Activated CD4-positive, alpha-beta memory T cell treated with anti-CD3 and anti-CD28 coated beads for 36 hours (primary cell): ENCODE measurements around the gene PIK3R5. TPM values are rescaled to one million over a fixed set of nuclear protein-coding genes. Genes with fewer than 3 reads are reported as not detected.

Experiments used
- CTCF ChIA-PET: fragments of 350-600 bp; sonication (Branson Sonifier 250); formaldehyde crosslinking; loops from one replicate; lab custom pipeline; 2021; ENCODE audit warnings: antibody characterized with exemption, inconsistent platforms; lab: Charles Lee
- POLR2A ChIA-PET: fragments of 350-600 bp; sonication (Branson Sonifier 250); formaldehyde crosslinking; loops from one replicate; lab custom pipeline; 2021; ENCODE audit warnings: antibody characterized with exemption; lab: Charles Lee
- DNase-seq: peaks from one replicate; pipeline ENCODE4 v3.0.0-alpha.2; 2020
- H3K27ac Mint-ChIP-seq: one replicate; pipeline ENCODE4 v1.8.0; 2021; ENCODE audit warnings: mixed read lengths
- H3K27me3 Mint-ChIP-seq: one replicate; pipeline ENCODE4 v1.8.0; 2021; ENCODE audit warnings: mixed read lengths
- H3K36me3 Mint-ChIP-seq: one replicate; pipeline ENCODE4 v1.8.0; 2021; ENCODE audit warnings: mixed read lengths
- H3K4me1 Mint-ChIP-seq: one replicate; pipeline ENCODE4 v1.8.0; 2021; ENCODE audit warnings: low read depth, mixed read lengths
- H3K4me3 Mint-ChIP-seq: one replicate; pipeline ENCODE4 v1.8.0; 2021; ENCODE audit warnings: mild to moderate bottlenecking, mixed read lengths
- H3K9me3 Mint-ChIP-seq: one replicate; pipeline ENCODE4 v1.8.0; 2021; ENCODE audit warnings: mixed read lengths
- intact Hi-C: fragments of 100-400 bp; cut with micrococcal nuclease; formaldehyde crosslinking; loops from one replicate; pipeline ENCODE4 v1.15.1; 2023
- total RNA-seq, 2 experiments: library from RNA; stranded (reverse); gene quantifications; one replicate each; pipeline ENCODE4 v1.2.3, GENCODE V29; 2021

PIK3R5 gene
- total RNA-seq, 2 experiments from 2014 or later, result 20.7 to 22.4 TPM

DNA sequence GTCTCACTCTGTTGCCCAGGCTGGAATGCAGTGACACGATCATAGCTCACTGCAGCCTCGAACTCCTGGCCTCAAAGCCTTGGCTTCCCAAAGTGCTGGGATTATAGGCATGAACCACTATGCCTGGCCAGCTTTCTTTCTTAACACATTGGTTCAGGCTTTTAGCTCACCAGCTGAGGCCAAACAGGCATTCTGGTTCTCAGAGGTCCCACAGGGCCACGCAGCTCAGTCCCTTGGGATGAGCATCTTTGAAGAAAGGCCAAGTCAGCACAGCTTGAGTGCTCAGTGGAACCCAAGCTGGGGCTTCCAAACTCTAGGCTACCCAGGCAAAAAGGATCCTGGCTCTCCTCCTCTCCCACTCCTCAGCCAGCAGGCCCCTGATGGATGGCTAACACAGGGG is 2.5 kb downstream of the PIK3R5 start:
- H3K4me1 Mint-ChIP-seq, result peaks cover 67% of the 10 kb centered on the region
- intact Hi-C loops, result no loop called here
- H3K4me3 Mint-ChIP-seq, result no peak overlapping the region
- H3K27ac Mint-ChIP-seq, result peak overlapping the region; percentile 85
- H3K27me3 Mint-ChIP-seq, result no peaks in the 10 kb centered on the region
- peaks cover 14% of the 10 kb centered on the region for H3K36me3 Mint-ChIP-seq
- POLR2A ChIA-PET, result interaction anchor here (1.0 to 1.6 kb wide), 3 partner anchors 10 to 41 kb away, joined by 3 to 8 read pairs (median 3); no protein-coding TSS in a partner anchor
- CTCF ChIA-PET, result interaction anchor here (1.0 to 3.2 kb wide), 8 partner anchors 9 to 177 kb away, joined by 3 to 12 read pairs (median 4); no protein-coding TSS in a partner anchor
- no peak for DNase-seq
- peaks cover 11% of the 10 kb centered on the region for H3K9me3 Mint-ChIP-seq

DNA sequence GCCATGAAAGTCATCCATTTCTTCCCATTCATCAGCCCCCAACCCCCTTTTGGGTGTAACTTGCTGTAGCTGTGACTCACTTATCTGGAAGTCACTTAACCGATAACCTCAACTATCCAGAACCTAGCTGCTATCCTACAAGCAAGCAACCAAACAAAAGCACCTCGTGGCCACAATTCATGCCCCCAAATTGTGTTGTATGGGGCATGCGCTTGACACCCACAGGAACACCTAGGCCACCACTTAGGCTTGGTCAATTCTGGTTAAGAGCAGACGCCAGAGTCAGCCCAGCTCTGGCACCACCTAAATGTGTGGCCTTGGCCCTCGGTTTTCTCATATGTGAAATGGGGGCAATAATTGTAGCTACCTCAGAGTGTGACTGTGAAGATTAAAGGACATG is 3.7 kb downstream of the PIK3R5 start:
- intact Hi-C loops, result no loop called here
- no peak for DNase-seq
- ChIA-PET CTCF (interaction anchor here (1.6 to 3.2 kb wide), 4 partner anchors 36 to 176 kb away, joined by 4 to 12 read pairs (median 5); no protein-coding TSS in a partner anchor), POLR2A (interaction anchor here (0.6 to 1.6 kb wide), 2 partner anchors 13 to 22 kb away, joined by 4 to 8 read pairs; no protein-coding TSS in a partner anchor)
- no peak overlapping the region for H3K27ac Mint-ChIP-seq
- H3K9me3 Mint-ChIP-seq, result peaks cover 2% of the 10 kb centered on the region
- no peak overlapping the region for H3K4me3 Mint-ChIP-seq
- no peaks in the 10 kb centered on the region for H3K27me3 Mint-ChIP-seq
- peaks cover 17% of the 10 kb centered on the region for H3K36me3 Mint-ChIP-seq
- peaks cover 72% of the 10 kb centered on the region for H3K4me1 Mint-ChIP-seq

DNA sequence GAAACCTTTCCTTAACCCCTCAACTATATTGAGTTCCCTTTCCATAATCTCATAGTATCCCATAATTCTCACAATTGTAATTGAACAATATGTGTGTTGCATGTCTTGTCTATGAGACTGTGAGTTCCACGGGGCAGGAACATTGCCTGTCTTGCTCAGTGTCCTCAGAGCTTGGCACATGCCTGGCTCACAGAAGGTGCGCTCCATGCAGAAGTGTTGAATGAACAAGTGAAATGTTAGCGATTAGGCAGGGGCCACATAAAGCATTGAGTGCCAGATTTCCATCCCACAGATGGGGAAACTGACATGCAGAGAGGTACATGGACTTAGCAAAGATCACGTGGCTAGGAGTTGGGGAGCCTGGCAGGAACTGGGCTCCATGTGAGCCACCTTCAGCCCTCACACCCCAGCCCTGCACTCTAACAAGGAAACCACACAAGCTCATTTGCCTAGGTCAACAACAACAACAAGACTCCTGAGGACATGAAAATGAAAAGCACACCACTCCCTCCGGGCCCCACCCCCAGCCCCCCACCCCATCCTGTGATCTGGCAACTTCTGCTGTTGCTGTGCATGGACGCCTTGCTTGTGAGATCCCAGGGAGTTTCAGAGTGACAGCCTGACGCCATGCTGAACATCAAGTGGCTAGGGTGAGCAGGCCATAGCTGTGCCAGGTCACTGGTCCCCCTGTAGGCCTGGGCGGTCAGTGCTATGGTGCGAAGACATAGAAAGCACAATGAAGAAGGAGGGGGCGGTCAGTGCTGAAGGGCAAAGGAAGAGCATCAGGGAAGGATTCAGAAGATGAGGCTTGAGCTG is 5.0 kb downstream of the PIK3R5 start:
- Mint-ChIP-seq H3K27me3 (no peaks in the 10 kb centered on the region), H3K4me1 (peaks cover 85% of the 10 kb centered on the region), H3K36me3 (peaks cover 17% of the 10 kb centered on the region), H3K9me3 (no peaks in the 10 kb centered on the region), H3K27ac (no peak overlapping the region), H3K4me3 (no peak overlapping the region)
- ChIA-PET CTCF (interaction anchor here (1.1 to 3.2 kb wide), 3 partner anchors 21 to 38 kb away, joined by 3 to 12 read pairs (median 4); no protein-coding TSS in a partner anchor), POLR2A (no interaction called here)
- intact Hi-C loops, result no loop called here
- DNase-seq, result no peak

DNA sequence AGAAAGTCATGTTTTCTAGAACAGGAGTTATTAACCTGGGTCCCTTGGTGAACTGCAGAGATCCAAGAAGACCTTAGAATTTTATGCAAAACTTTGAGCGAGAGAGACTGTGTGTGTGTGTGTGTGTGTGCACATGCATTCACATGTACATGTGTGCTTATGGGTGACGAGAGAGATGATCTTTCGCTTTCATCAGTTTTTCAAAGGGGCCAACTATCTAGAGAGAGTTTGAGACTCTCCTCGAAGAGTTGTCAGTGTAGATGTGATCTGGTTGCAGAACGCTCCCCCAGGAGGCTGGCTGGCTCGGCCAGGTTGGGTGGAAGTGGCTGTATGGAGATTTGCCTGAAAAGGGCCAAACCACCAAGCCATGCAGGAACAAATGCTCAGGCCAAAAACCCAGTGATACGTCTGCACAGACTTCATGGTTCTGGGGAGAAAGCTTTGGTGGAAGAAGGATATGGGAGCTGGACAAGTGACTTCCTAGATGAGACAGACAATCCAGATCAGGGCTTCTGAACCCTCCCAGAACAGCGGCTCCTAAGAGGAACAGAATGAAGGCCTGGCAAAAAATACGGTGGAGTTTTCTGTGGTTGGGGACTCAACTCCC is 6.1 kb downstream of the PIK3R5 start:
- Mint-ChIP-seq H3K27ac (peak overlapping the region; percentile 52), H3K36me3 (peaks cover 19% of the 10 kb centered on the region), H3K27me3 (no peaks in the 10 kb centered on the region), H3K9me3 (no peaks in the 10 kb centered on the region), H3K4me3 (no peak overlapping the region), H3K4me1 (peaks cover 91% of the 10 kb centered on the region)
- ChIA-PET CTCF (interaction anchor here (1.1 kb wide), 1 partner anchor 38 kb away, joined by 3 read pairs; no protein-coding TSS in a partner anchor), POLR2A (no interaction called here)
- no peak for DNase-seq
- intact Hi-C loops, result loop anchor here (5.0 kb wide), 3 partner anchors 37 to 522 kb away; partner anchors contain the start of gene NDEL1

DNA sequence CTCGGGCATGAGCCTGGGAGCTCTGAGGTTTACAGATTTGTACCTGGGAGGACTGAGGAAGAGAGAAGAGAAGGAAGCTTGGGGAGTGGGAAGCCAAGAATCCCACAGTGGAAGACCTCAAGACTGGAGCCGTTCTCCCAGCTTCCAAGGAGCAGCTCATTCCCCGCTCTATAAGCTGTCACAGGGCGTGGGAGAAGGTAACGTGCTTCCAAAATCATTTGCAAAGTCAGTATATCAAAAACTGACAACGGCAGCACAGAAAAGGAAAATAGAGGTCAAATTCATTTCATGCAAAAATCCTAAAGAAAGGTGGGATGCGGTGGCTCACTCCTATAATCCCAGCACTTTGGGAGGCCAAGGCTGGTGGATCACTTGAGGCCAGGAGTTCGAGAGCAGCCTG is 7.8 kb downstream of the PIK3R5 start:
- DNase-seq, result no peak
- no peak overlapping the region for H3K27ac Mint-ChIP-seq
- H3K27me3 Mint-ChIP-seq, result no peaks in the 10 kb centered on the region
- peaks cover 18% of the 10 kb centered on the region for H3K36me3 Mint-ChIP-seq
- intact Hi-C loops, result loop anchor here (1.0 to 5.0 kb wide), 4 partner anchors 8 to 520 kb away; partner anchors contain the start of gene NDEL1
- POLR2A ChIA-PET, result interaction anchor here (1.6 to 2.2 kb wide), 2 partner anchors 9 to 17 kb away, joined by 5 to 13 read pairs; no protein-coding TSS in a partner anchor
- no peak overlapping the region for H3K4me3 Mint-ChIP-seq
- H3K4me1 Mint-ChIP-seq, result peaks cover 94% of the 10 kb centered on the region
- no peaks in the 10 kb centered on the region for H3K9me3 Mint-ChIP-seq
- CTCF ChIA-PET, result interaction anchor here (1.2 to 1.6 kb wide), 2 partner anchors 9 to 38 kb away, joined by 3 read pairs; no protein-coding TSS in a partner anchor

DNA sequence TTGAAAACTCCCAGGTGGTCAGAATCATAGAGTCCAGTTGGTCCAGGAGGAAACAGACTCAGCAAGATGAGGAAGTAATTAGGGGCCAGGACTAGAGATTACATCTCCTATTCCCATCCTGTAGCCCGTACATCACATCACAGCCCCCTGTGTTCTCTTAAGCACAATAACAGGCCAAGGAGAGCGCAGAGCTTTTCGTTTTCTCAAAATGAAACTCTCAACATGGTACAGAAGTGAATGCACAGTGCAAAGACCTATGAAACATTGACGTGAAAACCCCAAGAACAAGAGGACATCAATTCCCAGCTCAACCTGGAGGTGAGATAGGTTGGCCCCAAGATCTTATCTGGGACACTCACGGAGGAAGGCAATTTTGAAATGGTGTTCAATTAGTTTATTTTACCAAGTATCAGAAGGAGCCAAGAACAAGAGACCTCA is 9.0 kb downstream of the PIK3R5 start:
- Mint-ChIP-seq H3K27me3 (no peaks in the 10 kb centered on the region), H3K36me3 (peaks cover 24% of the 10 kb centered on the region), H3K27ac (peak overlapping the region; percentile 61), H3K4me1 (peaks cover 95% of the 10 kb centered on the region), H3K9me3 (peaks cover 4% of the 10 kb centered on the region), H3K4me3 (peak overlapping the region; percentile 22)
- ChIA-PET POLR2A (interaction anchor here (0.6 to 2.2 kb wide), 7 partner anchors 9 to 64 kb away, joined by 3 to 13 read pairs (median 3); partner anchors contain the start of gene PIK3R5), CTCF (interaction anchor here (1.0 to 1.6 kb wide), 4 partner anchors 8 to 39 kb away, joined by 3 to 5 read pairs (median 3); no protein-coding TSS in a partner anchor)
- intact Hi-C loops, result loop anchor here (1.0 to 5.0 kb wide), 4 partner anchors 9 to 519 kb away; partner anchors contain the start of genes NDEL1 and PIK3R5
- DNase-seq, result peak; percentile 47

DNA sequence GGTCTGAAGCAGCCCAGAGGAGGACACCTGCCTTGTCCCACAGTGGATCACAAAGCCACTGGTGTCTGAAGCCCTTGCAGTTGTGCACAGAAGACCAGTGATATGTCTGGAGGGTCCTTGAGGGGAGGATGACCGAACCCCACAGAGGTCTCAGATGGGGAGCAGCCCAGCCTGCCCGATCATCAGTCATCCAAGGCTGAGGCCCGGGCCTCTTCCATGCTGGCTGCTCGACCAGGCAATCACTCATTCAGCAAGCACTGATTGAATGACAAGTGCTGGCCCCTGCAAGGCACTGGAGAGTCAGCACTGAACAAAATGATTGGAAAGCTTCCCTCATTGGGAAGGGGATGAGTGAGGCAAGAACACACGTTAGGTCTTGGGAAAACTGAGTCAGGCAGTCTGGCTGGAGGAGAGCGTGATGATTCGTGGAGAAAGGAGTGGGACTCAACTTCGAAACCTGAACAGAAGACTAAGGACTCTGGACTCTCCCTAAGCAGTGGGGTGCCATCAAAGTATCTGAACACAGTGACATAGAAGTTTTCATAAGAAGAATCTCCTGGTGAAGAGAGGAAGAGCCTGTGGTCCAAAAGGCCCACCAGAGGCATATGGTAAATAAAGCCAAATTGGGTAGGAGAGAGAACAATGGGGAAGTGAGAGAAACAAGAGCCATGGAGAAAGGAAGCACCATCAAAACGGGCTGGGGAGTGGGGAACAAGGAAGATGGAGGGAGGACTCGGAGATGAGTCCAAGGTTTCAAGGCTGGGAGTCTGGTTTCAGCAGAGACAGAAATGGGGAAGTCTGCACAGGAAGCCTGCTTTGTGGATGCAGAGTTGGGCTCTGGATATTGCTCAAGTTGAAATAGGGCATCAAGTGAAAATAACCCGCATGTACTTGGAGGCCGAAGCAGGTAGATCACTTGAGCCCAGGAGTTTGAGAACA is 10.2 kb downstream of the PIK3R5 start:
- peaks cover 8% of the 10 kb centered on the region for H3K9me3 Mint-ChIP-seq
- ChIA-PET POLR2A (interaction anchor here (0.8 to 3.7 kb wide), 7 partner anchors 9 to 47 kb away, joined by 3 to 14 read pairs (median 12); partner anchors contain the start of gene PIK3R5), CTCF (interaction anchor here (1.0 to 2.9 kb wide), 5 partner anchors 8 to 62 kb away, joined by 4 to 9 read pairs (median 5); no protein-coding TSS in a partner anchor)
- H3K27me3 Mint-ChIP-seq, result no peaks in the 10 kb centered on the region
- peak; percentile 36 for DNase-seq
- H3K27ac Mint-ChIP-seq, result peak overlapping the region; percentile 44
- no peak overlapping the region for H3K4me3 Mint-ChIP-seq
- intact Hi-C loops, result loop anchor here (5.0 kb wide), 3 partner anchors 33 to 518 kb away; partner anchors contain the start of gene NDEL1
- peaks cover 98% of the 10 kb centered on the region for H3K4me1 Mint-ChIP-seq
- H3K36me3 Mint-ChIP-seq, result peaks cover 25% of the 10 kb centered on the region

DNA sequence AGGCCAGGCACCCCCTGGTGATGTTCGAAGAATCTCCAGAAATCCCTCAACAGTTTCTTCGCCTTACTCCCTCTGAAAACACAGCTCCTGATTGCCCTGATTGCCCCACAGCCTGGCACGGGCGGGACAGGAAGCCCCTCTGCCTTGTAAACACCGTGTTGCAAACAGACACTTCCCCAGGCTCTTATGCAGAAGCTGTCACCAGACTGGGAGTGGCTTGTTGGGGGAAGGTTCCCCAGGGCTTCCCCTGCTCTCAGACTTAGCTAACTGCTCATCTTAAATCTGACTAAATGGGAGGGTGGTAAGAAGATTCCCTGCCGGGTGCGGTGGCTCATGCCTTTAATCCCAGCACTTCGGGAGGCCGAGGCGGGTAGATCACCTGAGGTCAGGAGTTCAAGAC is 11.2 kb downstream of the PIK3R5 start:
- POLR2A ChIA-PET, result interaction anchor here (1.0 to 3.7 kb wide), 4 partner anchors 10 to 48 kb away, joined by 3 to 14 read pairs (median 9); partner anchors contain the start of gene PIK3R5
- DNase-seq, result peak; percentile 86

DNA sequence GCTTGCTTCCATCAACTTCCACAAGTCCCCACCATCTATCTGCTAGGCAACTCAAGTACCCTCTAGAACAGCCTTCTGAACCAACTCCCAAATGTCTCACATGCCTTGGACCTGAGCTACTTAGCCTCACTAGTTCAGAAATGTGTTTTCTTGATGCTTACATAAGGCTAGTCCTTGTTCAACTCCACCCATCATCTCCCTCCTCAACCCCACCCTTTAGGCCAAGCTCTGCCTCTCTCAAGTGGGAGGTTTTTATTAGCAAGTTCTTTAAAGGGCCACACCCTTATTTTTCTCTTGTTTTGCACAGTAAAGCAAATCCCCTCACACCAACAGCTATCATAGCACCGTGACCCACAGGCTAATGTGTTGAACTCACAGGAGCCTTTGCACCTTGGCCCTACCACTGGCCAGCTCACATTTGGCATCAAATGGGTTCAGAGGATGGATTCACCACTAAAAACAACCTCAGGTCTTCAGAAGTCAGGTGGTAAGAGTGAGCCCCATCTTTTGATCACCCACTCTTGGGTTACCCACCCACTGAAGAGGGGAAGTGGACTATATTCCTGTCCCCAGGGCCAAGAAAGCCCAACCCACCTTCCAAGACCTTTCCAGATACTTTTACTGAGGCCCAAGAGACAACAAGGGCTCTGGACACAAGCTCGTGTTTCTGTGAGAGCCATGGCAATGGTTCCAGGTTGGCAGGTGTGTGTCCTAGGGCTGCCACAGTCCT is 12.2 kb downstream of the PIK3R5 start:
- H3K4me1 Mint-ChIP-seq, result peaks cover 96% of the 10 kb centered on the region
- DNase-seq, result no peak
- peaks cover 8% of the 10 kb centered on the region for H3K9me3 Mint-ChIP-seq
- no peaks in the 10 kb centered on the region for H3K27me3 Mint-ChIP-seq
- H3K36me3 Mint-ChIP-seq, result peaks cover 21% of the 10 kb centered on the region
- CTCF ChIA-PET, result interaction anchor here (0.8 to 2.9 kb wide), 4 partner anchors 10 to 623 kb away, joined by 3 to 9 read pairs (median 5); partner anchors contain the start of gene CFAP52
- H3K4me3 Mint-ChIP-seq, result no peak overlapping the region
- POLR2A ChIA-PET, result interaction anchor here (1.4 to 3.7 kb wide), 3 partner anchors 11 to 49 kb away, joined by 3 to 14 read pairs (median 12); partner anchors contain the start of gene PIK3R5
- intact Hi-C loops, result no loop called here
- H3K27ac Mint-ChIP-seq, result no peak overlapping the region

More for the DNA sequence above, 11.2 kb downstream of the PIK3R5 start:
- CTCF ChIA-PET, result interaction anchor here (1.0 to 2.9 kb wide), 4 partner anchors 9 to 61 kb away, joined by 4 to 9 read pairs (median 5); no protein-coding TSS in a partner anchor
- Mint-ChIP-seq H3K27me3 (no peaks in the 10 kb centered on the region), H3K4me3 (peak overlapping the region; percentile 54), H3K36me3 (peaks cover 24% of the 10 kb centered on the region), H3K27ac (peak overlapping the region; percentile 82), H3K9me3 (peaks cover 8% of the 10 kb centered on the region), H3K4me1 (peaks cover 96% of the 10 kb centered on the region)
- intact Hi-C loops, result loop anchor here (1.0 kb wide), 2 partner anchors 13 to 19 kb away; no protein-coding TSS in a partner anchor

DNA sequence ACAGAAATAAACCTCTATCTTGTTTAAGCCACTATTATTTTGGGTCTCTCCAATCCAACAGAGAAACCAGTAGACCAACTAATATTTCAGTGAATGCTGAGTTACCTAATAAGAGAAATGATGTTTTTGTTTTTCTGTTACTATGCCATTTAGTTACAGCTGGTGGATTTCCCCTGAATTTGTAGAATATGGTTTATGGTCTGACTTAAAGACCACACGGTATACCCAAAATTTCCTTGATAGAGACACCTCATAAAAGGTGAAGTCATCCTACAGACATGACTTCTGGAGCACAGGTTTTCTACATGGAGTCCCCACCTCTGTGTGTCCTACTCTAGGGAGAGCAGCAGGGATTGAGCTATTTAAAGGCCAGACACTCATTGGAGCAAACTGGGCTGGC is 13.3 kb downstream of the PIK3R5 start:
- peaks cover 95% of the 10 kb centered on the region for H3K4me1 Mint-ChIP-seq

More for the DNA sequence above, 13.3 kb downstream of the PIK3R5 start:
- DNase-seq, result no peak
- H3K27ac Mint-ChIP-seq, result no peak overlapping the region
- H3K27me3 Mint-ChIP-seq, result no peaks in the 10 kb centered on the region
- H3K9me3 Mint-ChIP-seq, result peaks cover 8% of the 10 kb centered on the region
- no peak overlapping the region for H3K4me3 Mint-ChIP-seq
- H3K36me3 Mint-ChIP-seq, result peaks cover 20% of the 10 kb centered on the region
- CTCF ChIA-PET, result interaction anchor here (0.8 to 2.9 kb wide), 6 partner anchors 10 to 624 kb away, joined by 3 to 9 read pairs (median 4); partner anchors contain the start of gene CFAP52
- POLR2A ChIA-PET, result interaction anchor here (1.3 to 3.7 kb wide), 4 partner anchors 12 to 37 kb away, joined by 3 to 14 read pairs (median 8); partner anchors contain the start of gene PIK3R5
- intact Hi-C loops, result no loop called here
